Panc1 (cell line): ENCODE measurements around the gene ZNF501. TPM values are rescaled to one million over a fixed set of nuclear protein-coding genes. Genes with fewer than 3 reads are reported as not detected.

Experiments
- ATAC-seq: fragments of 200-7000 bp; cut with Tn5 transposase; 2 replicates; pipeline ENCODE4 v1.9.1; 2020; ENCODE audit warnings: mild to moderate bottlenecking, moderate library complexity
- BruUV-seq: library from RNA; stranded (reverse); fragments of 400-500 nt; replicated peaks from 2 replicates; lab custom pipeline; 2021; lab: Mats Ljungman, UMichigan
- CTCF ChIA-PET: fragments of 300-600 bp; sonication (Branson Sonifier 250); formaldehyde crosslinking; loops from one replicate; lab custom pipeline; 2022; ENCODE audit warnings: antibody characterized with exemption; lab: Charles Lee
- POLR2A ChIA-PET: fragments of 300-600 bp; sonication (Branson Sonifier 250); formaldehyde crosslinking; loops from one replicate; lab custom pipeline; 2022; ENCODE audit warnings: antibody characterized with exemption; lab: Charles Lee
- DNase-seq: peaks from one replicate; pipeline ENCODE4 v3.0.0-alpha.2; 2010; ENCODE audit warnings: low read depth, low spot score
- H3K27ac ChIP-seq: 2 replicates; pipeline ENCODE4 v1.5.1; 2011; ENCODE audit warnings: mild to moderate bottlenecking, low read length, inconsistent platforms
- H3K27me3 ChIP-seq: fragments of 200-500 bp; sonication (Bioruptor generic); 2 replicates; pipeline ENCODE4 v1.6.0; 2014; ENCODE audit warnings: low read length, inconsistent platforms; ENCODE audit not compliant: control insufficient read depth, insufficient read depth
- H3K36me3 ChIP-seq: fragments of 200-500 bp; sonication (Bioruptor generic); 2 replicates; pipeline ENCODE4 v1.5.1; 2014; ENCODE audit warnings: inconsistent platforms, mild to moderate bottlenecking, low read length, moderate library complexity; ENCODE audit not compliant: control insufficient read depth, insufficient read depth
- H3K4me1 ChIP-seq: 2 replicates; pipeline ENCODE4 v1.5.1; 2011; ENCODE audit warnings: inconsistent platforms, mild to moderate bottlenecking, low read length, moderate library complexity; ENCODE audit not compliant: control insufficient read depth, insufficient read depth
- H3K4me3 ChIP-seq, 2 experiments: 2 replicates each; pipeline ENCODE4 v1.5.1; 2011 to 2012; ENCODE audit warnings: low read depth in 2 of 2, low read length in 2 of 2, mild to moderate bottlenecking in 2 of 2, inconsistent platforms in 1 of 2, moderate library complexity in 1 of 2
- H3K9me3 ChIP-seq: fragments of 200-500 bp; sonication (Bioruptor generic); 2 replicates; pipeline ENCODE4 v1.5.1; 2014; ENCODE audit warnings: low read depth, mild to moderate bottlenecking, inconsistent platforms, low read length, moderate library complexity; ENCODE audit not compliant: control insufficient read depth, insufficient read depth
- POLR2AphosphoS5 ChIP-seq: IDR thresholded peaks from 2 replicates; pipeline ENCODE4 v1.6.1; 2012; ENCODE audit warnings: mild to moderate bottlenecking, low read depth, low read length, moderate library complexity
- SIN3A ChIP-seq: IDR thresholded peaks from 2 replicates; pipeline ENCODE4 v1.6.1; 2012; ENCODE audit warnings: low read depth, mild to moderate bottlenecking, low read length, moderate library complexity, borderline replicate concordance; ENCODE audit not compliant: insufficient read depth
- TCF7L2 ChIP-seq: IDR thresholded peaks from 2 replicates; pipeline ENCODE4 v1.6.1; 2011; ENCODE audit warnings: mild to moderate bottlenecking, low read depth, low read length, inconsistent platforms
- in situ Hi-C: cut with HindIII; loops from 2 replicates; pipeline ENCODE4 v1.10.0; 2016; ENCODE audit warnings: low sequenced_read_pairs, low pct_unique_long_range_greater_than_20kb
- intact Hi-C: fragments of 100-400 bp; cut with micrococcal nuclease; formaldehyde crosslinking; loops from one replicate; pipeline ENCODE4 v1.10.0; 2022; ENCODE audit not compliant: unreplicated experiment
- total RNA-seq: library from RNA; stranded (reverse); gene quantifications from one replicate; pipeline ENCODE4 v1.2.1, GENCODE V29; 2021; ENCODE audit not compliant: unreplicated experiment
- TF ChIP-seq, protein P1 (sequence below), 2 experiments: IDR thresholded peaks; 2 replicates each; pipeline ENCODE4 v1.6.1; 2011 to 2012; ENCODE audit warnings: low read depth in 2 of 2, control low read depth in 1 of 2, low read length in 1 of 2, mild to moderate bottlenecking in 1 of 2, moderate library complexity in 1 of 2; ENCODE audit not compliant: insufficient read depth in 1 of 2
- TF ChIP-seq, protein P2 (sequence below): fragments of 450-650 bp; IDR thresholded peaks from 2 replicates; pipeline ENCODE4 v1.5.1; 2017; ENCODE audit warnings: mild to moderate bottlenecking

ZNF501 gene
- total RNA-seq, 1 experiment from 2014 or later, result 0.15 TPM

- intact Hi-C loops, result no loop called here
- no TSS peak for BruUV-seq
- in situ Hi-C loops, result no loop called here
- no peaks in the 10 kb centered on the region for H3K4me1 ChIP-seq
- no peak overlapping the region for H3K27ac ChIP-seq
- no peaks in the 10 kb centered on the region for H3K27me3 ChIP-seq
- ATAC-seq, result no peak
- no peak overlapping the region for H3K4me3 ChIP-seq
- no peak for DNase-seq
- TF ChIP-seq TCF7L2 (no peak), SIN3A (no peak)
- TF ChIP-seq, protein P1, sequence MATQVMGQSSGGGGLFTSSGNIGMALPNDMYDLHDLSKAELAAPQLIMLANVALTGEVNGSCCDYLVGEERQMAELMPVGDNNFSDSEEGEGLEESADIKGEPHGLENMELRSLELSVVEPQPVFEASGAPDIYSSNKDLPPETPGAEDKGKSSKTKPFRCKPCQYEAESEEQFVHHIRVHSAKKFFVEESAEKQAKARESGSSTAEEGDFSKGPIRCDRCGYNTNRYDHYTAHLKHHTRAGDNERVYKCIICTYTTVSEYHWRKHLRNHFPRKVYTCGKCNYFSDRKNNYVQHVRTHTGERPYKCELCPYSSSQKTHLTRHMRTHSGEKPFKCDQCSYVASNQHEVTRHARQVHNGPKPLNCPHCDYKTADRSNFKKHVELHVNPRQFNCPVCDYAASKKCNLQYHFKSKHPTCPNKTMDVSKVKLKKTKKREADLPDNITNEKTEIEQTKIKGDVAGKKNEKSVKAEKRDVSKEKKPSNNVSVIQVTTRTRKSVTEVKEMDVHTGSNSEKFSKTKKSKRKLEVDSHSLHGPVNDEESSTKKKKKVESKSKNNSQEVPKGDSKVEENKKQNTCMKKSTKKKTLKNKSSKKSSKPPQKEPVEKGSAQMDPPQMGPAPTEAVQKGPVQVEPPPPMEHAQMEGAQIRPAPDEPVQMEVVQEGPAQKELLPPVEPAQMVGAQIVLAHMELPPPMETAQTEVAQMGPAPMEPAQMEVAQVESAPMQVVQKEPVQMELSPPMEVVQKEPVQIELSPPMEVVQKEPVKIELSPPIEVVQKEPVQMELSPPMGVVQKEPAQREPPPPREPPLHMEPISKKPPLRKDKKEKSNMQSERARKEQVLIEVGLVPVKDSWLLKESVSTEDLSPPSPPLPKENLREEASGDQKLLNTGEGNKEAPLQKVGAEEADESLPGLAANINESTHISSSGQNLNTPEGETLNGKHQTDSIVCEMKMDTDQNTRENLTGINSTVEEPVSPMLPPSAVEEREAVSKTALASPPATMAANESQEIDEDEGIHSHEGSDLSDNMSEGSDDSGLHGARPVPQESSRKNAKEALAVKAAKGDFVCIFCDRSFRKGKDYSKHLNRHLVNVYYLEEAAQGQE (IDR thresholded peaks at IDR 0.05; ENCODE audit: insufficient read depth in 1 of 2, low read depth in 2 of 2, low read length in 1 of 2), result no peak
- TF ChIP-seq, protein P2, sequence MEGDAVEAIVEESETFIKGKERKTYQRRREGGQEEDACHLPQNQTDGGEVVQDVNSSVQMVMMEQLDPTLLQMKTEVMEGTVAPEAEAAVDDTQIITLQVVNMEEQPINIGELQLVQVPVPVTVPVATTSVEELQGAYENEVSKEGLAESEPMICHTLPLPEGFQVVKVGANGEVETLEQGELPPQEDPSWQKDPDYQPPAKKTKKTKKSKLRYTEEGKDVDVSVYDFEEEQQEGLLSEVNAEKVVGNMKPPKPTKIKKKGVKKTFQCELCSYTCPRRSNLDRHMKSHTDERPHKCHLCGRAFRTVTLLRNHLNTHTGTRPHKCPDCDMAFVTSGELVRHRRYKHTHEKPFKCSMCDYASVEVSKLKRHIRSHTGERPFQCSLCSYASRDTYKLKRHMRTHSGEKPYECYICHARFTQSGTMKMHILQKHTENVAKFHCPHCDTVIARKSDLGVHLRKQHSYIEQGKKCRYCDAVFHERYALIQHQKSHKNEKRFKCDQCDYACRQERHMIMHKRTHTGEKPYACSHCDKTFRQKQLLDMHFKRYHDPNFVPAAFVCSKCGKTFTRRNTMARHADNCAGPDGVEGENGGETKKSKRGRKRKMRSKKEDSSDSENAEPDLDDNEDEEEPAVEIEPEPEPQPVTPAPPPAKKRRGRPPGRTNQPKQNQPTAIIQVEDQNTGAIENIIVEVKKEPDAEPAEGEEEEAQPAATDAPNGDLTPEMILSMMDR, result no peak
- H3K36me3 ChIP-seq, result no peaks in the 10 kb centered on the region
- H3K9me3 ChIP-seq, result peaks cover 4% of the 10 kb centered on the region; the same call in 1 of the 2 replicates
- ChIA-PET POLR2A (no interaction called here), CTCF (no interaction called here)
Observed at GRCh38 chr3:44682182-44682896, 47.1 kb upstream of the ZNF501 start.

DNA sequence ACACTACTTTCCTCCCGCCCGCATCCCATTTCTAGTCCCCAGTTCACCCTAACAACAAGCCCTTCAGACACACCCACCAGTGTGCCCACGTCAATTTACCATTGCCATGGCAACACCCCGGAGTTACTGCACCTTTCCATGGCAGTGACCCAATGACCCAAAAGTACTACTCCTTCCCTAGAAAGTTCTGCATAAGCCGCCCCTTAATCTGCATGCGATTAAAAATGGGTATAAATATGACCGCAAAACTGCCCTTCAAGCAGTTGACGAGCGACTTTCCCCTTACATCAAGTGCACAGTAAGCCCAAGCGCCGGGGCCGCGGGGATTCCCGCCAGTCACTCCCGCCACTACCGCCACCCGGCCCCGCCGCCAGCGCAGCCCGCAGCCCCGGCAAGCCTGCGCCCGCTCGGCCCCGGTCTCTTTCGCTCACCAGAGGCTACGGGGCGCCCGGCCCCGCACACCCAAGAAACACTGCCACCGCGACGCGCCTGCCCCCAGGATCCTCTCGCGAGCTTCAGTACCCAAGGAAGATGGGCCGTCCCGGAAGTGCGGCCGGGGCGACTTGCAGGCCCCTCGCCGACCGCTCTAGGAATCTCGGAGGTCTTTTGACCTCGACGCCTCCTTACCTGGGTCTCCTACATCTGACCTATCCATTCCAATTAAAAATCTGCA is 44.2 kb upstream of the ZNF501 start:
- no peaks in the 10 kb centered on the region for H3K4me1 ChIP-seq
- peak overlapping the region in 1 of 2 experiments; percentile 33; a peak in 1 of 4 replicates for H3K4me3 ChIP-seq
- no peaks in the 10 kb centered on the region for H3K36me3 ChIP-seq
- intact Hi-C loops (no loop called here), in situ Hi-C loops (no loop called here)
- H3K27ac ChIP-seq, result no peak overlapping the region
- H3K27me3 ChIP-seq, result no peaks in the 10 kb centered on the region
- ChIA-PET CTCF (no interaction called here), POLR2A (no interaction called here)
- peaks cover 4% of the 10 kb centered on the region; the same call in 1 of the 2 replicates for H3K9me3 ChIP-seq
- TF ChIP-seq SIN3A (no peak), POLR2AphosphoS5 (no peak), TCF7L2 (no peak)
- TF ChIP-seq, protein P1 (IDR thresholded peaks at IDR 0.05; ENCODE audit: insufficient read depth in 1 of 2, low read depth in 2 of 2, low read length in 1 of 2), result no peak
- TF ChIP-seq, protein P2, result no peak
- DNase-seq (no peak), ATAC-seq (no peak)
- no TSS peak for BruUV-seq
